B cell (primary cell): ENCODE results near the gene ZNF587B. TPM values are rescaled to one million over a fixed set of nuclear protein-coding genes. Genes with fewer than 3 reads are reported as not detected.
A peak's percentile ranks its signal among the peaks of the same experiment; 100 is the strongest.
"Not testable (repeated sequence)": the region's sequence is repeated elsewhere in the genome, so short reads cannot be mapped to it uniquely, and the experiment has no call there.

Source experiments
- ATAC-seq: fragments of 200-7000 bp; cut with Tn5 transposase; one replicate; pipeline ENCODE4 v1.10.0; 2021; ENCODE audit warnings: low read depth, mild to moderate bottlenecking, moderate number of reproducible peaks, moderate library complexity
- CTCF ChIA-PET: fragments of 350-600 bp; sonication (Branson Sonifier 250); formaldehyde crosslinking; loops from one replicate; lab custom pipeline; 2021; ENCODE audit warnings: antibody characterized with exemption, inconsistent platforms; lab: Charles Lee
- POLR2A ChIA-PET: fragments of 350-600 bp; sonication (Branson Sonifier 250); formaldehyde crosslinking; loops from one replicate; lab custom pipeline; 2021; ENCODE audit warnings: antibody characterized with exemption; lab: Charles Lee
- DNase-seq: peaks from one replicate; pipeline ENCODE4 v3.0.0; 2013
- H2AFZ ChIP-seq: 2 replicates; pipeline ENCODE4 v1.6.1; 2012; ENCODE audit warnings: mild to moderate bottlenecking, low read depth, low read length; ENCODE audit not compliant: insufficient read depth, poor library complexity, severe bottlenecking
- H3K27ac ChIP-seq, 2 donors: 1 replicate in 1 of 2; 2 replicates in 1 of 2; pipeline ENCODE4 v1.5.1; 2012 to 2013; ENCODE audit warnings: low read length in 2 of 2, mild to moderate bottlenecking in 2 of 2, moderate library complexity in 1 of 2
- H3K27me3 ChIP-seq, 4 experiments: fragments of 200-600 bp in 1 of 4; sonication (generic) in 1 of 4; replicated peaks in 1 of 4; 1 replicate in 2 of 4; 2 replicates in 2 of 4; pipeline versions ENCODE4 v1.6.1 to v1.7.0; 2013 to 2016; ENCODE audit warnings: low read length in 3 of 4, mild to moderate bottlenecking in 2 of 4, mixed read lengths in 1 of 4, moderate library complexity in 1 of 4; ENCODE audit not compliant: insufficient read depth in 4 of 4, control insufficient read depth in 3 of 4; ENCODE audit errors: control extremely low read depth in 1 of 4
- H3K36me3 ChIP-seq, 2 experiments: replicated peaks in 1 of 2; 1 replicate in 1 of 2; 2 replicates in 1 of 2; pipeline versions ENCODE4 v1.6.1 to v1.7.1; 2013; ENCODE audit warnings: low read length in 1 of 2; ENCODE audit not compliant: insufficient read depth in 2 of 2, control insufficient read depth in 1 of 2; ENCODE audit errors: control extremely low read depth in 1 of 2, extremely low read depth in 1 of 2
- H3K4me1 ChIP-seq, 2 donors: fragments of 200-600 bp in 1 of 2; sonication (generic) in 1 of 2; 1 replicate in 1 of 2; 2 replicates in 1 of 2; pipeline versions ENCODE4 v1.5.1 to v1.6.1; 2013 to 2017; ENCODE audit warnings: low read length in 2 of 2; ENCODE audit not compliant: control insufficient read depth in 2 of 2, insufficient read depth in 2 of 2
- H3K4me2 ChIP-seq: replicated peaks from 2 replicates; pipeline ENCODE3; 2012; ENCODE audit warnings: mild to moderate bottlenecking, low read depth, low read length; ENCODE audit not compliant: poor library complexity, severe bottlenecking
- H3K4me3 ChIP-seq, 5 experiments: fragments of 200-600 bp in 1 of 5; sonication (generic) in 1 of 5; 1 replicate in 3 of 5; 2 replicates in 2 of 5; pipeline versions ENCODE4 v1.5.1 to v1.7.0; 2011 to 2016; ENCODE audit warnings: low read length in 4 of 5, mild to moderate bottlenecking in 4 of 5, low read depth in 2 of 5, control low read depth in 1 of 5, moderate library complexity in 1 of 5; ENCODE audit not compliant: insufficient read depth in 1 of 5; ENCODE audit errors: control extremely low read depth in 1 of 5, extremely low read depth in 1 of 5
- H3K79me2 ChIP-seq: fragments of 200-600 bp; sonication (generic); one replicate; pipeline ENCODE4 v1.6.0; 2016; ENCODE audit warnings: low read length; ENCODE audit not compliant: control insufficient read depth, insufficient read depth
- H3K9ac ChIP-seq: fragments of 200-600 bp; sonication (generic); 2 replicates; pipeline ENCODE4 v1.6.1; 2017; ENCODE audit warnings: mild to moderate bottlenecking, low read length, moderate library complexity
- H3K9me3 ChIP-seq, 3 donors: one replicate each; pipeline versions ENCODE4 v1.6.1 to v1.7.1; 2013; ENCODE audit warnings: low read length in 2 of 3; ENCODE audit not compliant: control insufficient read depth in 2 of 3, insufficient read depth in 1 of 3; ENCODE audit errors: control extremely low read depth in 1 of 3
- H4K20me1 ChIP-seq: 2 replicates; pipeline ENCODE4 v1.6.0; 2012; ENCODE audit warnings: mild to moderate bottlenecking, low read length; ENCODE audit not compliant: insufficient read depth, control insufficient read depth, poor library complexity, severe bottlenecking
- H3K27ac Mint-ChIP-seq: one replicate; pipeline ENCODE4 v1.8.0; 2021; ENCODE audit warnings: mixed read lengths
- H3K27me3 Mint-ChIP-seq: one replicate; pipeline ENCODE4 v1.8.0; 2021; ENCODE audit warnings: mixed read lengths
- H3K4me1 Mint-ChIP-seq: one replicate; pipeline ENCODE4 v1.8.0; 2021; ENCODE audit warnings: mixed read lengths
- H3K4me3 Mint-ChIP-seq: one replicate; pipeline ENCODE4 v1.8.0; 2021; ENCODE audit warnings: mixed read lengths
- H3K9me3 Mint-ChIP-seq: one replicate; pipeline ENCODE4 v1.8.0; 2022; ENCODE audit warnings: mixed read lengths; ENCODE audit not compliant: insufficient read depth
- CTCF ChIP-seq: fragments of 200-600 bp; IDR thresholded peaks from one replicate; pipeline ENCODE4 v1.8.0; 2022; ENCODE audit warnings: antibody characterized with exemption, mild to moderate bottlenecking
- EZH2 ChIP-seq: IDR thresholded peaks from 2 replicates; pipeline ENCODE4 v1.6.1; 2012; ENCODE audit warnings: borderline replicate concordance, low read depth, mild to moderate bottlenecking, moderate library complexity, low read length; ENCODE audit not compliant: insufficient read depth, poor library complexity, severe bottlenecking
- WGBS: methylation state at CpG from one replicate; pipeline ENCODE4 v1.1.5; 2013; ENCODE audit warnings: missing lambda C conversion rate; ENCODE audit not compliant: insufficient coverage; 5-methylcytosine and 5-hydroxymethylcytosine counted together
- intact Hi-C: fragments of 100-400 bp; cut with micrococcal nuclease; formaldehyde crosslinking; loops from one replicate; pipeline ENCODE4 v1.10.0; 2022
- polyA plus RNA-seq: library from polyadenylated mRNA; depleted of rRNA; stranded (reverse); fragments of >200 nt; gene quantifications from 2 replicates; pipeline ENCODE4 v1.2.3, GENCODE V29; 2012
- total RNA-seq, 2 donors: library from RNA; stranded (reverse); fragments of 120-200 nt in 1 of 2; gene quantifications; 1 replicate in 1 of 2; 2 replicates in 1 of 2; pipeline versions ENCODE4 v1.2.3 to v1.2.4, GENCODE V29; 2013 to 2022

Gene ZNF587B
- total and polyA plus RNA-seq, 2 donors (not counting 1 experiment from before 2014, with no cell fraction given): 9.9 to 29.1 TPM

DNA sequence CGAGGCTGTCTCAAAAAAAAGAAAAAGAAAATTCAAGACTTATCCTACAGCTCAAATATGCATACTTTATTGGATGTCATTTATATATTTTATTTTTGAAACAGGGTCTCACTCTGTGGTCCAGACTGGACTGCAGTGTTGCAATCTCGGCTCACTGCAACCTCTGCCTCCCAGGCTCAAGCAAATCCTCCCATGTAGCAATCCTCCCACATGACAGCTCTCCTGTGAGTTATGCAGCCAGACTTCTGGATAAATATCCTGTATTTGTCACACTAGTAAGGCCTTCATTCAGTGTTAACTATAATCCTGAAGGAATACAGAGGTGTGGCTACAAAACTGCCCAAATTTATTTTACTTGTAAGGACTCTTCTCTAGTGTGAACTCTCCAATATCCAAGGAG is 22.6 kb upstream of the ZNF587B start:
- CTCF ChIA-PET: no interaction called here
- peaks cover 9 to 22% of the 10 kb centered on the region in 2 donors for H3K4me1 ChIP-seq
- H3K36me3 ChIP-seq: peaks cover 9 to 26% of the 10 kb centered on the region in 2 experiments
- H3K79me2 ChIP-seq: peaks cover 46% of the 10 kb centered on the region
- intact Hi-C loops: no loop called here
- 100% methylated on average over 1 of the region's 2 CpGs for WGBS
- no peaks in the 10 kb centered on the region for H3K27me3 Mint-ChIP-seq
- ATAC-seq: no peak
- no peak overlapping the region for H2AFZ ChIP-seq
- no peak overlapping the region for H3K4me3 Mint-ChIP-seq
- no peaks in the 10 kb centered on the region for H3K9me3 ChIP-seq
- TF ChIP-seq EZH2 (no peak), CTCF (no peak)
- H3K9ac ChIP-seq: no peak overlapping the region
- no peak overlapping the region for H3K4me2 ChIP-seq
- H3K27me3 ChIP-seq: no peaks in the 10 kb centered on the region
- POLR2A ChIA-PET: no interaction called here
- peaks cover 7% of the 10 kb centered on the region for H4K20me1 ChIP-seq
- H3K27ac ChIP-seq: no peak overlapping the region
- no peaks in the 10 kb centered on the region for H3K9me3 Mint-ChIP-seq
- H3K4me1 Mint-ChIP-seq: peaks cover 38% of the 10 kb centered on the region
- no peak overlapping the region for H3K27ac Mint-ChIP-seq
- DNase-seq: no peak
- H3K4me3 ChIP-seq: no peak overlapping the region

GRCh38 chr19:57810410-57811295 is 19.4 kb upstream of the ZNF587B start:
- WGBS: 98% methylated on average over 12 of the region's 17 CpGs
- DNase-seq, H3K27me3 Mint-ChIP-seq, H3K9me3 Mint-ChIP-seq, POLR2A ChIA-PET, H3K27ac ChIP-seq, H3K4me2 ChIP-seq, H3K4me3 ChIP-seq, H2AFZ ChIP-seq, ATAC-seq, H3K9me3 ChIP-seq, H3K27me3 ChIP-seq, H4K20me1 ChIP-seq, H3K9ac ChIP-seq, H3K4me3 Mint-ChIP-seq, CTCF ChIA-PET: not testable (repeated sequence)
- H3K4me1 Mint-ChIP-seq: peaks cover 42% of the 10 kb centered on the region
- Histone ChIP-seq H3K79me2 (peaks cover 63% of the 10 kb centered on the region), H3K36me3 (peaks cover 9 to 26% of the 10 kb centered on the region in 2 experiments), H3K4me1 (peaks cover 12 to 26% of the 10 kb centered on the region in 2 donors)
- H3K27ac Mint-ChIP-seq: peak overlapping the region; percentile 26
- intact Hi-C loops: loop anchor here (10.0 kb wide), 2 partner anchors 176 to 376 kb away; partner anchors contain the start of genes ZNF211 and ZNF749
